T-helper 1 cell treated with Interleukin-12 subunit alpha and Interleukin-12 subunit beta and Interleukin-4 antibody, amounts not matched to agents 30 μg/mL and 1 μg/mL, for 36 hours (primary cell): Measurements from ENCODE around the gene CTSF.
"Not testable (repeated sequence)": the region's sequence is repeated elsewhere in the genome, so short reads cannot be mapped to it uniquely, and the experiment has no call there.

Experiments used
- H3K27ac Mint-ChIP-seq: one replicate; pipeline ENCODE4 v1.8.0; 2021; ENCODE audit warnings: mild to moderate bottlenecking, mixed read lengths
- H3K27me3 Mint-ChIP-seq: one replicate; pipeline ENCODE4 v1.8.0; 2021; ENCODE audit warnings: low read depth, mixed read lengths
- H3K36me3 Mint-ChIP-seq: one replicate; pipeline ENCODE4 v1.8.0; 2021; ENCODE audit warnings: low read depth, mixed read lengths
- H3K4me1 Mint-ChIP-seq: one replicate; pipeline ENCODE4 v1.8.0; 2021; ENCODE audit warnings: low read depth, mixed read lengths
- H3K4me3 Mint-ChIP-seq: one replicate; pipeline ENCODE4 v1.8.0; 2021; ENCODE audit warnings: mild to moderate bottlenecking, moderate library complexity, mixed read lengths
- H3K9me3 Mint-ChIP-seq: one replicate; pipeline ENCODE4 v1.8.0; 2021; ENCODE audit warnings: mixed read lengths

The CTSF gene

GRCh38 chr11:66556086-66556485 lies 12.3 kb downstream of the CTSF start:
- H3K4me3 Mint-ChIP-seq = no peak overlapping the region
- H3K27ac Mint-ChIP-seq = no peak overlapping the region
- H3K4me1 Mint-ChIP-seq = no peaks in the 10 kb centered on the region
- peaks cover 8% of the 10 kb centered on the region for H3K27me3 Mint-ChIP-seq
- H3K36me3 Mint-ChIP-seq = no peaks in the 10 kb centered on the region
- H3K9me3 Mint-ChIP-seq = no peaks in the 10 kb centered on the region

GRCh38 chr11:66555416-66555815 lies 13.0 kb downstream of the CTSF start:
- Mint-ChIP-seq H3K9me3 (no peaks in the 10 kb centered on the region), H3K4me3 (no peak overlapping the region), H3K36me3 (no peaks in the 10 kb centered on the region), H3K27me3 (peaks cover 8% of the 10 kb centered on the region), H3K27ac (no peak overlapping the region), H3K4me1 (no peaks in the 10 kb centered on the region)

GRCh38 chr11:66554602-66555001 lies 13.8 kb downstream of the CTSF start:
- no peak overlapping the region for H3K27ac Mint-ChIP-seq
- H3K36me3 Mint-ChIP-seq = no peaks in the 10 kb centered on the region

GRCh38 chr11:66550887-66551286 lies 17.5 kb downstream of the CTSF start:
- Mint-ChIP-seq H3K27ac (no peak overlapping the region), H3K27me3 (peaks cover 10% of the 10 kb centered on the region), H3K9me3 (no peaks in the 10 kb centered on the region)

More at GRCh38 chr11:66554602-66555001, 13.8 kb downstream of the CTSF start:
- Mint-ChIP-seq H3K27me3 (peaks cover 8% of the 10 kb centered on the region), H3K9me3 (no peaks in the 10 kb centered on the region), H3K4me1 (no peaks in the 10 kb centered on the region), H3K4me3 (no peak overlapping the region)

GRCh38 chr11:66549696-66550095 lies 18.7 kb downstream of the CTSF start:
- H3K36me3 Mint-ChIP-seq = no peaks in the 10 kb centered on the region
- H3K4me3 Mint-ChIP-seq = no peak overlapping the region
- H3K4me1 Mint-ChIP-seq = peaks cover 3% of the 10 kb centered on the region
- H3K27ac Mint-ChIP-seq = no peak overlapping the region
- peaks cover 10% of the 10 kb centered on the region for H3K27me3 Mint-ChIP-seq
- no peaks in the 10 kb centered on the region for H3K9me3 Mint-ChIP-seq

More at GRCh38 chr11:66550887-66551286, 17.5 kb downstream of the CTSF start:
- Mint-ChIP-seq H3K4me3 (no peak overlapping the region), H3K4me1 (no peaks in the 10 kb centered on the region), H3K36me3 (no peaks in the 10 kb centered on the region)

GRCh38 chr11:66548774-66549630 lies 19.4 kb downstream of the CTSF start:
- Mint-ChIP-seq H3K4me3 (peak overlapping the region; percentile 3), H3K4me1 (peaks cover 8% of the 10 kb centered on the region), H3K9me3 (no peaks in the 10 kb centered on the region), H3K36me3 (peaks cover 4% of the 10 kb centered on the region), H3K27ac (no peak overlapping the region), H3K27me3 (peaks cover 10% of the 10 kb centered on the region)

GRCh38 chr11:66548041-66548440 lies 20.4 kb downstream of the CTSF start:
- no peak overlapping the region for H3K4me3 Mint-ChIP-seq
- no peak overlapping the region for H3K27ac Mint-ChIP-seq
- peaks cover 4% of the 10 kb centered on the region for H3K36me3 Mint-ChIP-seq
- H3K9me3 Mint-ChIP-seq = no peaks in the 10 kb centered on the region
- peaks cover 16% of the 10 kb centered on the region for H3K4me1 Mint-ChIP-seq
- H3K27me3 Mint-ChIP-seq = peaks cover 10% of the 10 kb centered on the region

GRCh38 chr11:66547662-66548009 lies 20.8 kb downstream of the CTSF start:
- H3K4me3 Mint-ChIP-seq = no peak overlapping the region
- no peaks in the 10 kb centered on the region for H3K9me3 Mint-ChIP-seq
- no peak overlapping the region for H3K27ac Mint-ChIP-seq
- H3K36me3 Mint-ChIP-seq = peaks cover 4% of the 10 kb centered on the region
- peaks cover 16% of the 10 kb centered on the region for H3K4me1 Mint-ChIP-seq
- peaks cover 10% of the 10 kb centered on the region for H3K27me3 Mint-ChIP-seq

- H3K36me3 Mint-ChIP-seq = peaks cover 9% of the 10 kb centered on the region
- peaks cover 21% of the 10 kb centered on the region for H3K4me1 Mint-ChIP-seq
- H3K27me3 Mint-ChIP-seq = peaks cover 10% of the 10 kb centered on the region
- H3K4me3 Mint-ChIP-seq = peak overlapping the region; percentile 83
- no peak overlapping the region for H3K27ac Mint-ChIP-seq
- no peaks in the 10 kb centered on the region for H3K9me3 Mint-ChIP-seq
Measured at GRCh38 chr11:66546966-66547661, 21.3 kb downstream of the CTSF start.

- peaks cover 10% of the 10 kb centered on the region for H3K36me3 Mint-ChIP-seq
- no peaks in the 10 kb centered on the region for H3K9me3 Mint-ChIP-seq
- H3K27ac Mint-ChIP-seq = peak within 1 kb of the TSS; percentile 58
- peaks cover 22% of the 10 kb centered on the region for H3K4me1 Mint-ChIP-seq
- peaks cover 10% of the 10 kb centered on the region for H3K27me3 Mint-ChIP-seq
- H3K4me3 Mint-ChIP-seq = peak within 1 kb of the TSS; percentile 83
Measured at GRCh38 chr11:66546368-66546965, 21.9 kb downstream of the CTSF start, which contains the start of gene ACTN3. Gene ACTN3 (plus strand): TSS chr11:66546903. CDS start chr11:66546938, 35 bp downstream.

GRCh38 chr11:66545701-66546367 lies 22.6 kb downstream of the CTSF start, which contains the start of gene ZDHHC24:
Gene ZDHHC24 (minus strand): TSS chr11:66546048. CDS start chr11:66546003, 45 bp downstream.
- H3K4me1 Mint-ChIP-seq = peaks cover 22% of the 10 kb centered on the region
- H3K9me3 Mint-ChIP-seq = no peaks in the 10 kb centered on the region
- H3K27me3 Mint-ChIP-seq = peaks cover 10% of the 10 kb centered on the region
- H3K4me3 Mint-ChIP-seq = peak within 1 kb of the TSS; percentile 90
- H3K36me3 Mint-ChIP-seq = peaks cover 10% of the 10 kb centered on the region
- H3K27ac Mint-ChIP-seq = peak within 1 kb of the TSS; percentile 67

GRCh38 chr11:66544952-66545351 lies 23.5 kb downstream of the CTSF start:
- peak overlapping the region; percentile 90 for H3K4me3 Mint-ChIP-seq
- H3K36me3 Mint-ChIP-seq, H3K9me3 Mint-ChIP-seq: not testable (repeated sequence)
- peak overlapping the region; percentile 67 for H3K27ac Mint-ChIP-seq
- peaks cover 22% of the 10 kb centered on the region for H3K4me1 Mint-ChIP-seq
- H3K27me3 Mint-ChIP-seq = peaks cover 10% of the 10 kb centered on the region

- peaks cover 22% of the 10 kb centered on the region for H3K4me1 Mint-ChIP-seq
- no peaks in the 10 kb centered on the region for H3K9me3 Mint-ChIP-seq
- H3K4me3 Mint-ChIP-seq = peak overlapping the region; percentile 73
- peaks cover 2% of the 10 kb centered on the region for H3K27me3 Mint-ChIP-seq
- peaks cover 15% of the 10 kb centered on the region for H3K36me3 Mint-ChIP-seq
- peak overlapping the region; percentile 73 for H3K27ac Mint-ChIP-seq
Measured at GRCh38 chr11:66543263-66544107, 24.9 kb downstream of the CTSF start.
